Measurements from ENCODE around the gene ADAMTS15. TPM values are rescaled to one million over a fixed set of nuclear protein-coding genes. Genes with fewer than 3 reads are reported as not detected.

ADAMTS15 gene, protein sequence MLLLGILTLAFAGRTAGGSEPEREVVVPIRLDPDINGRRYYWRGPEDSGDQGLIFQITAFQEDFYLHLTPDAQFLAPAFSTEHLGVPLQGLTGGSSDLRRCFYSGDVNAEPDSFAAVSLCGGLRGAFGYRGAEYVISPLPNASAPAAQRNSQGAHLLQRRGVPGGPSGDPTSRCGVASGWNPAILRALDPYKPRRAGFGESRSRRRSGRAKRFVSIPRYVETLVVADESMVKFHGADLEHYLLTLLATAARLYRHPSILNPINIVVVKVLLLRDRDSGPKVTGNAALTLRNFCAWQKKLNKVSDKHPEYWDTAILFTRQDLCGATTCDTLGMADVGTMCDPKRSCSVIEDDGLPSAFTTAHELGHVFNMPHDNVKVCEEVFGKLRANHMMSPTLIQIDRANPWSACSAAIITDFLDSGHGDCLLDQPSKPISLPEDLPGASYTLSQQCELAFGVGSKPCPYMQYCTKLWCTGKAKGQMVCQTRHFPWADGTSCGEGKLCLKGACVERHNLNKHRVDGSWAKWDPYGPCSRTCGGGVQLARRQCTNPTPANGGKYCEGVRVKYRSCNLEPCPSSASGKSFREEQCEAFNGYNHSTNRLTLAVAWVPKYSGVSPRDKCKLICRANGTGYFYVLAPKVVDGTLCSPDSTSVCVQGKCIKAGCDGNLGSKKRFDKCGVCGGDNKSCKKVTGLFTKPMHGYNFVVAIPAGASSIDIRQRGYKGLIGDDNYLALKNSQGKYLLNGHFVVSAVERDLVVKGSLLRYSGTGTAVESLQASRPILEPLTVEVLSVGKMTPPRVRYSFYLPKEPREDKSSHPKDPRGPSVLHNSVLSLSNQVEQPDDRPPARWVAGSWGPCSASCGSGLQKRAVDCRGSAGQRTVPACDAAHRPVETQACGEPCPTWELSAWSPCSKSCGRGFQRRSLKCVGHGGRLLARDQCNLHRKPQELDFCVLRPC
- total RNA-seq (2014; rRNA removed; shearing (Covaris generic)) (not detected in 2 replicates), total RNA-seq (2022) (not detected in 2 replicates), Bru-seq, nascent RNA (not detected), BruChase-seq, experiment 1, labeled RNA remaining after a 6-hour chase (percentile 8 among the genes with signal in this experiment), BruChase-seq, experiment 2, labeled RNA remaining after a 2-hour chase (not detected)
- long read RNA-seq = 0 reads

DNA sequence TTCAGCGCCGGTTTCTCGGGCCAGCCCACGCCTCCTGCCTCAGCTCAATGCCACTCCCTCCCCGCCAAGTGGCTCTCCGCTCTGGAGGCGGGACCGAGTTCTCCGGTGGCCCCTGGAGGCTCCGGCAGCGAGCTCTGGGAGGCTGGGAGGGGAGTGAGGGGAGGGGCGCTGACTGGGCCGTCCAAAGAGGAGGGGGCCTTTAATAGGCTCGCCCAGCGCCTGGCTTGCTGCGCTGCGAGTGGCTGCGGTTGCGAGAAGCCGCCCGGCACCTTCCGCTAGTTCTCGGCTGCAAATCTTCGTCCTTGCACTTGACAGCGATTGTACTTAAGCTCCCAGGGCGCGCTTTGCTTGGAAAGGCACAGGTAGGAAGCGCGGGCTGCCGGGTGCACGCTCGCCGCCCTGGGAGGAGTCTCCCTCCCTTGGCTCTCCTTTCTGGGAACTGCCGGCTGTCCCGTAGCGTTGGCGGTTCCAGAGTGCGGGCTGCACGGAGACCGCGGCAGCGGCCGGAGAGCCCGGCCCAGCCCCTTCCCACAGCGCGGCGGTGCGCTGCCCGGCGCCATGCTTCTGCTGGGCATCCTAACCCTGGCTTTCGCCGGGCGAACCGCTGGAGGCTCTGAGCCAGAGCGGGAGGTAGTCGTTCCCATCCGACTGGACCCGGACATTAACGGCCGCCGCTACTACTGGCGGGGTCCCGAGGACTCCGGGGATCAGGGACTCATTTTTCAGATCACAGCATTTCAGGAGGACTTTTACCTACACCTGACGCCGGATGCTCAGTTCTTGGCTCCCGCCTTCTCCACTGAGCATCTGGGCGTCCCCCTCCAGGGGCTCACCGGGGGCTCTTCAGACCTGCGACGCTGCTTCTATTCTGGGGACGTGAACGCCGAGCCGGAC, at the start of gene ADAMTS15:
ADAMTS15 (plus strand) TSS at position 230 of the 894 bp plus-strand sequence; CDS start at position 559, 329 bp downstream.
- no peaks in the 10 kb centered on the region for H3K79me2 ChIP-seq (ENCODE audit: insufficient read depth, low read depth, low read length)
- intact Hi-C loops (cut with micrococcal nuclease; ENCODE audit: unreplicated experiment) = no loop called here
- H3K4me2 ChIP-seq (ENCODE audit: low read length) = no peak within 1 kb of the TSS
- H3K36me3 ChIP-seq (ENCODE audit: insufficient read depth, low read length) = no peaks in the 10 kb centered on the region
- no peaks in the 10 kb centered on the region for H4K20me1 ChIP-seq (ENCODE audit: insufficient read depth, low read length)
- no peak for DNase-seq (ENCODE audit: low spot score)
- ChIA-PET CTCF (ENCODE audit: unreplicated experiment) (no interaction called here), POLR2A (no interaction called here)
- H3K27ac ChIP-seq (ENCODE audit: low read depth, low read length, poor library complexity, severe bottlenecking) = no peak within 1 kb of the TSS
- no peaks in the 10 kb centered on the region for H3K4me1 ChIP-seq (ENCODE audit: insufficient read depth, low read length, poor library complexity, severe bottlenecking)
- no peak within 1 kb of the TSS for H2AFZ ChIP-seq (ENCODE audit: low read length)
- TF ChIP-seq, protein P1, sequence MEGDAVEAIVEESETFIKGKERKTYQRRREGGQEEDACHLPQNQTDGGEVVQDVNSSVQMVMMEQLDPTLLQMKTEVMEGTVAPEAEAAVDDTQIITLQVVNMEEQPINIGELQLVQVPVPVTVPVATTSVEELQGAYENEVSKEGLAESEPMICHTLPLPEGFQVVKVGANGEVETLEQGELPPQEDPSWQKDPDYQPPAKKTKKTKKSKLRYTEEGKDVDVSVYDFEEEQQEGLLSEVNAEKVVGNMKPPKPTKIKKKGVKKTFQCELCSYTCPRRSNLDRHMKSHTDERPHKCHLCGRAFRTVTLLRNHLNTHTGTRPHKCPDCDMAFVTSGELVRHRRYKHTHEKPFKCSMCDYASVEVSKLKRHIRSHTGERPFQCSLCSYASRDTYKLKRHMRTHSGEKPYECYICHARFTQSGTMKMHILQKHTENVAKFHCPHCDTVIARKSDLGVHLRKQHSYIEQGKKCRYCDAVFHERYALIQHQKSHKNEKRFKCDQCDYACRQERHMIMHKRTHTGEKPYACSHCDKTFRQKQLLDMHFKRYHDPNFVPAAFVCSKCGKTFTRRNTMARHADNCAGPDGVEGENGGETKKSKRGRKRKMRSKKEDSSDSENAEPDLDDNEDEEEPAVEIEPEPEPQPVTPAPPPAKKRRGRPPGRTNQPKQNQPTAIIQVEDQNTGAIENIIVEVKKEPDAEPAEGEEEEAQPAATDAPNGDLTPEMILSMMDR (conservative IDR thresholded peaks at IDR 0.05; ENCODE audit: low read length) = no peak
- TF ChIP-seq EZH2phosphoT487 (IDR thresholded peaks at IDR 0.05; ENCODE audit: borderline replicate concordance, low read depth, low read length) = no peak
- H3K9me2 ChIP-seq (ENCODE audit: insufficient read depth, low read length) = no peaks in the 10 kb centered on the region
- BruUV-seq (replicated peaks) = no TSS peak
- H3K4me3 ChIP-seq (ENCODE audit: low read depth, low read length, poor library complexity, severe bottlenecking) = no peak within 1 kb of the TSS
- no peaks in the 10 kb centered on the region for H3K9me3 ChIP-seq (ENCODE audit: low read length)

GRCh38 chr11:130399196-130399595, 49.2 kb upstream of the ADAMTS15 start:
- CTCF ChIA-PET (ENCODE audit: unreplicated experiment) = no interaction called here
- H3K27ac ChIP-seq (ENCODE audit: low read depth, low read length, poor library complexity, severe bottlenecking) = no peak overlapping the region
- no peaks in the 10 kb centered on the region for H3K36me3 ChIP-seq (ENCODE audit: insufficient read depth, low read length)
- POLR2A ChIA-PET = no interaction called here
- no peaks in the 10 kb centered on the region for H3K9me3 ChIP-seq (ENCODE audit: low read length)
- no peaks in the 10 kb centered on the region for H3K4me1 ChIP-seq (ENCODE audit: insufficient read depth, low read length, poor library complexity, severe bottlenecking)
- intact Hi-C loops (cut with micrococcal nuclease; ENCODE audit: unreplicated experiment) = no loop called here
- TF ChIP-seq EZH2phosphoT487 (IDR thresholded peaks at IDR 0.05; ENCODE audit: borderline replicate concordance, low read depth, low read length) = no peak
- TF ChIP-seq, protein P1 (conservative IDR thresholded peaks at IDR 0.05; ENCODE audit: low read length) = no peak
- no peak for DNase-seq (ENCODE audit: low spot score)
- H3K9me2 ChIP-seq (ENCODE audit: insufficient read depth, low read length) = no peaks in the 10 kb centered on the region
- H3K79me2 ChIP-seq (ENCODE audit: insufficient read depth, low read depth, low read length) = no peaks in the 10 kb centered on the region
- no peaks in the 10 kb centered on the region for H4K20me1 ChIP-seq (ENCODE audit: insufficient read depth, low read length)
- H3K4me3 ChIP-seq (ENCODE audit: low read depth, low read length, poor library complexity, severe bottlenecking) = no peak overlapping the region
- H2AFZ ChIP-seq (ENCODE audit: low read length) = no peak overlapping the region
- BruUV-seq (replicated peaks) = no TSS peak
- H3K4me2 ChIP-seq (ENCODE audit: low read length) = no peak overlapping the region
